Cerebellar cortex (tissue), 1 donor: ENCODE measurements around the gene OR2F1.

Experiments
- DNase-seq: peaks from one replicate; pipeline ENCODE4 v3.0.0-alpha.2; 2015; ENCODE audit warnings: low spot score

The OR2F1 gene

DNA sequence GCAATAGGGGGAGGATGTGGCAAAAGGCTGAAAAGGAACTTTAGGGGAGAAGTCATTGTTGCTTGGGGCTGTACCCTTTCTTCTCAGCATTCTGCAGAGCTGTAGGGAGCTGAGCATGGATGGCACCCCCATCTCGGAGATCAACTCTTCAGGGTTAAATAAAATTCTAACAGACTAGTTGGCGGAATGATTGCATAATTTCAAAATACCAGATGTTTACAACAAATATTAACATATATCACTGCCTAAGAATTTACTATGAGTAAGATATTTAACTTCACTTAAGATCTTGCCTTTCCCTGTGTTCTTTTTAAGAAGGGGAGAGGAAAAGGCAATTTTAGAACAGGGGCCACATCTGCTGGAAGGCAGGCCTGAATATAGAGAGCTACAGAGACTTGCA, 509 bp upstream of the OR2F1 start:
- no peak for DNase-seq

DNA sequence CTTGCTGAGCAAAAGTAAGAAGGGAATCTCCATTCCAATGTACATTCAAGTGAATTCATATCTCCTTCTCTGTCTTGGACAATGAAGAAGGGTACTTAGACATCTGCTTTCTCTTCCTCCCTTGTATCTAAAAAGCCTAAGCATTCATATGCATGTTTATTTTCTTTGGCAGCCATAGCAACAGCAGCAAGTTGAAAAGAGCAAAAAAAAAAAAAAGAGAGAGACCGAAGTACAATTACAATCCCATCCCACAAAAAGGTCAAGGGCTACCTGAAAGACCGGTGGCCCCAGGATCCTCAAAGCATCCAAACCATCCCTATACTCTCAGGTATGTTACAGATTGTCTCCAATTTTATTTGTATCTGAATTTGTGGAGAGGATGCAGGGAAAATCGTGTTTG, 4.1 kb downstream of the OR2F1 start:
- no peak for DNase-seq

DNA sequence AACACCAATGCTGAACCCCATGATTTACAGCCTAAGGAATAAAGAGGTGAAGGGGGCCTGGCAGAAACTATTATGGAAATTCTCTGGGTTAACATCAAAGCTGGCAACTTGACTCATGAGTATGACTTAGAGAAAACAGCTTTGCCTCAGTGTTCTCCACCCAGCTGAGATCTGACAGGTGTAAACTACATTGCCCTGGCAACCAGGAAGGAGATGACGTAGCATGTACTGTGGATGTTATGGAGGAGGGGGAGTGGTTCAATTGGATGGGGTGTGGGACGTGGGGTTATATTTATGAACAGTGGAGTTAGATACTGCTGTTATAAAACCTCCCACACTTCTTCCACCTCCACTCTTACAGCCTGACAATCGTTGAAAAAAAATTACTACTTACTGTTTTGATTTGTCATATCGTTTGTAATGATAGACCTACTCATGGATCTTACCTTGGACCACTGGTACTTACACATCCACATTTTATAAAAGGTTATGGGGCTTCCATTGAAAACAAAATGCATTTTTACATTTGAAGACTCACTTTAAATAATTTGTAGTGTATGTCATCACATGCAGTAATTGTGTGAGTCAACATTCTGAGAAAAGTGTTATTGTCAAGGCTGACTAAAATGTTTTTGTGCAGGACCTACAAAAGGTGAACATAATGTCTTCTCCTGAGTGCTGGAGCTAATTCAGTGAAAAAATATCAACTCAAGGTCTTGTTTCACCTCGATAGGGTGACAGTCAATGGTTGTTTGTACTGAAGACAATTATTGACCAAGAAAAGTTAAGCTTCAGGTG, 6.4 kb downstream of the OR2F1 start:
- no peak for DNase-seq

DNA sequence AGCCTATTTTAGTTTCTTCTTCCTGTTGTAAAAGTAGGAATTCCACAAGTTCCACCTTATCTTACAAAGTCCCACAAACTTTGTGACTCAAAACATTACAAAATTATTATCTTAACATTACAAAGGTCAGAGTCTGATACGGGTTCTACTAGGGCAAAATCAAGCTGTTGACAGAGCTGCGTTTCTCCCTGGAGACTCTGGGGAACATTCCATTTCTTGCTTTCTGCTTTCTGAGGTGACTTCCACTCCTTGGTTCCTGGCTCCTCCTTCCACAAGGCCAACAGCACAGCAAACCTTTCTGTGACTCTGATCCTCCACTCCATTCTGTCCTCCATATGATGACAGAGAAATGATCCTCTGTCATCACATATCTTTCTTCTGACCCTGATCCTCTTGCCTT, 10.6 kb downstream of the OR2F1 start:
- no peak for DNase-seq

DNA sequence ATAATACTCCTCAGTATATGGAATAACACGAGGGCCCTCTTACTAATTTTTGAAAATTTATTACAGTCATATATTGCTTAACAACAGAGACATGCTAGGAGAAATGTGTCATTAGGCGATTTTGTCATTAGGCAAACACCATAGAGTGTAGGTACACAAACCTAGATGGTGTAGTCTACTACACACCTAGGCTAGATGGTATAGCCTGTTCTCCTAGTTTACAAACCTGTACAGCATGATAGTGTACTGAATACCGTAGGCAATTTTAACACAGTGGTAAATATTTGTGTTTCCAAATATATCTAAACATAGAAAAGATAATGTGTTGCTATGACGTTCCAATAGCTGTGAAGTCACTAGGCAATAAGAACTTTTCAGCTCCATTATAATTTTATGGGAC, 12.8 kb downstream of the OR2F1 start:
- DNase-seq: no peak

GRCh38 chr7:143973870-143974416, 19.3 kb downstream of the OR2F1 start:
- no peak for DNase-seq

GRCh38 chr7:143974459-143974858, 19.8 kb downstream of the OR2F1 start:
- DNase-seq: no peak

DNA sequence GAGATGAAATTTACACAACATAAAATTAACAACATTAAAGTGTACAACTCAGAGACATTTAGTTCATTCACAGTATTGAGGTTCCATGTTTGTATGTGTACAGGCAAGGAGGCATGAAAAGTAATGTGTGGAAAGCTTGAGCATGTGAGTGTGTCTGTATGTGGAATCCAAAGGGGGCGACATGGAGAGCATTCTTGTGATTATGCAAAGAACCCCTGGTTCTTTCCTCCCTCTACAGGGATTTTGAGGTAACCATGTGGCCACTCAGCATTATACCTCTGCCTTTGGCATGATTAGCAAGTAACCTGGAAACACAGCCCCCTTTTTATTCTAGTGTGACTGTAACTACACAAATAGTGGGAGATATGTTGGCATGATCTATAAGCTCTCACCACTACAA, 21.0 kb downstream of the OR2F1 start:
- DNase-seq: no peak

DNA sequence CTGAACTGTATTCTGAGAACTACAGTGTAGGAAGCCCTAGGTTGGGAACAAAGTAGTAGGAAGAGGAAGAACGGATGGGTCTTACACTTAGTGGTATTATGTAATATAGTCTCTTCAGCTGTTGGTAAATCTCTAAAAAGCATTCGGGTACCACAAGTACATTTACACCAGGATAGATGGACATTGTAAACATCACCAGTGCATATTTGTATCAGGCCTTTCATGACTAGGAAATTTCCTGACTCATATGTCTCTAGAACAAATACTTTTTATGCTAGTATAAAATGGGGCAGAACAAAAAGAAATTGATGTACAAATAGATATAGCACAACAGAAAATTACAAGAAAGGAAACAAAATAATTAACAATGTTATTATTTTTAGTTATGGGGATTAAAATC, 23.9 kb downstream of the OR2F1 start:
- no peak for DNase-seq

DNA sequence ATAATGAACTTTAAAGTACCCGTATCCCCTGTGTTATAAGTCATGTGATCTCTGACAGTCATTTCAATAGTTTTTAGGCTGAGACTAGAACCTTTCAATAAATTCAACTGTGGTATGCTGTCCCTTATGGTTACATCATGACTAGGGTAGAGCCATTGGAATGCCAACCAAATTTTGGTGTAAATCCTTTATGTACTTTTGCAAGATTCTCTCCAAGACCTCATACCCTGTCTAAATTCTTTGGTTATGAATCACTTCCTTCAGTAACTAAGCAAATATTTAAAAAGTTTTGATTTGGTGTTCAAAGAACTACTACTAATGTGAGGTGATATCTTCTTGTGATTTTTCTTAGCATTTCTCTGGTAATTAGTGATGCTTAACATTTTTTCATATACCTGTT, 24.7 kb downstream of the OR2F1 start:
- no peak for DNase-seq

DNA sequence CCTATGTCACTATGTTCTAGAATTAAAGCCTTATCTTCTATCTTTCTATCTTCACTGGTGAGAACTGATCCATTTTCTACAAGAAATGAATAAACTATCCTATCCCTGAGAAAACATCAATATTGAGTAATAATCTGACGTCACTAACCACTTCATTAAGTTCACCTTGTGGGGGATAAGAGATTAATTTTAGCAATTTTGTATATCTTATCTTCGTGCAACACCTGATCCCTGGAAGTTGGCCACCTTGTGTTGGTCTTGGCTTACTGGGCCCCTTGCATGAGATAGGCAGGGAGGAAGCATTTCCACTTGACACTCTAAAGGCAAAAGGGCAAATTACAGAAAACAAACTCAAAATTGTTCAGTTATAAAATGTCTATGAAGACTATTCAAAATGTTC, 25.4 kb downstream of the OR2F1 start:
- no peak for DNase-seq

- no peak for DNase-seq
These were observed 26.3 kb downstream of the OR2F1 start for GRCh38 chr7:143980746-143981510.

DNA sequence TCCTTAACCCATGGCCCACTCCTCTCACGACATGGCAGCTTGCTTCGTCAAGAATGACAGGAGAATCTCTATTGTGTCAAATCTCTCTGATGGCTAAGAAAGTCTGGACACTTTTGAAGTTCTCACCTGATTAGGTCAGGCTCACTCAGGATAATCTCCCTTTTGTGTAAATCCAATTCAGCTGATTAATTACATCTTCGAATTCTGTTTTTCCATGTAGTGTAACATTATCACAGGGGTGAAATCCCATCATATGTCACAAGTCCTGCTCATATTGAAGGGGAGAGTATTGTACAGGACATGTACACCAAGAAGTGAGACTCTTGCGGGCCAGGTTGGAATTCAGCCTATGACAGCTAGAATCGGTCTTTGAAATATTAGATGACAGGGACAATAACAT, 29.3 kb downstream of the OR2F1 start:
- no peak for DNase-seq

- DNase-seq: no peak
These were observed 32.9 kb downstream of the OR2F1 start for GRCh38 chr7:143987513-143987912.

DNA sequence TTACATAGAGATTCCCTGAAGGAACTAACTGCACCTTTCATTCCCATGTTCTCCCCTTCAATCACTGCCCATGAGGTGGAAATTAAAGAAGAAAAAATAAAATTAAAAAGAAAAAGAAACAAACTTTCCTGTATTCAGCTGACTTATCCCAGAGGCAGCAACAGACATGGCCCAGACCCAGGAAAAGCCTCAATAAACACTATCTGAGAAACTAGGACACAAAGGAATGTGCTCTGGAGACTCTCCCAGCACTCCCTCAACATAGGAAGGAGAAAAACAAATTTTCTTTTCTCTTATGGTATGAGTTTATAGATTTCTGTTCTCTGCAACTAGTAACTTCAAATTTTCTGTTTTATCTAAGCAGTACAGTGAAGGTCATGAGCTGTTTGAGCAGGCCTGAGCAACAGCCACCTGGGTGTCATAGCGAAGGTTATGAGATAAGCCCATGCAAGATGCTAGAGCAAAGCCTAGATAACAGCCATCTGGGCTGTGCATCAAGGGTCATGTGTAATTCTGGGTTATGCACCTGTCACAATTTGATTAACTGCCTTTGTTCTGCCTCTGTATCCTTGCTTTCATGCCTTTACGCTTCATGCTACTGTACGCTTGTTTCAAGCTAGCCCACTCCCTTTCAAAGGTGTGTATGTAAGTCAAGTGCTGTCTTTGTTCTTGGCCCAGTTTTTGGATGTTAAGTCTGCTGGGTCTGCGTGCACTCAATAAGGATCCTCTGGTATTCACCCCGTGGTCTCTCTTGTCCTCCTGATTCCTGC, 34.5 kb downstream of the OR2F1 start:
- DNase-seq: no peak

DNA sequence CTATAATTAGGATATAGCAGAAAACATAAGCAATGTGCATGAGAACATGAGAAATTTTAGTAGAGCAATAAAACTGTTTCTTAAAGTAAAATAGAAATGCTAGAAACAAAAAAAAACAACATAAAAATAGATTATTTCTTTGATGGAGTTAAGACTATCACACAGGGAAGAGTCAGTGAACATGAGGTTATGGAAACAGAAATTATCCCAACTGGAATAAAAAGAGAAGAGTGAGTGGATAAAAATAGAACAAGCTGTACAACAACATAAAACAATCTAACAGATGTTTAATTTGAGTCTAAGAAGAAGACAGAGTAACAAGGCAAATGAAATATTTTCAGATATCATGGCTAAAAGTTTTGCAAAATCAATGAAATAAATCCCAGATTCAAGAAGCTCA, 38.0 kb downstream of the OR2F1 start:
- no peak for DNase-seq

DNA sequence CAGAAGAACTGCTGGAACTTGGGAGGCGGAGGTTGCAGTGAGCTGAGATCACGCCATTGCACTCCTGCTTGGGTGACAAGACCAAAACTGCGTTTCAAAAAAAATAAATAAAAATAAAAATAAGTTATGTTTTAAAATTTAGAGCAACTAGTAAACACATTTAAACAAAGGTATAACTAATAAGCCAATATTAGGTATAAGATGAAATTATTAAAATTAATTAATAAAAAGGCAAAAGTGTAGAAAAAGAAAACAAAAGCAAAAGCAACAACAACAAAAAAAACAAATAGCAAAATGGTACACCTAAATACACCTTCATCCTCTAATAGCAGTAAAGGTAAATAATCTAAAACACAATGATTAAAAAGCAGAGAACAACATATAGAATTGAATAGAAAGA, 39.3 kb downstream of the OR2F1 start:
- DNase-seq: no peak

DNA sequence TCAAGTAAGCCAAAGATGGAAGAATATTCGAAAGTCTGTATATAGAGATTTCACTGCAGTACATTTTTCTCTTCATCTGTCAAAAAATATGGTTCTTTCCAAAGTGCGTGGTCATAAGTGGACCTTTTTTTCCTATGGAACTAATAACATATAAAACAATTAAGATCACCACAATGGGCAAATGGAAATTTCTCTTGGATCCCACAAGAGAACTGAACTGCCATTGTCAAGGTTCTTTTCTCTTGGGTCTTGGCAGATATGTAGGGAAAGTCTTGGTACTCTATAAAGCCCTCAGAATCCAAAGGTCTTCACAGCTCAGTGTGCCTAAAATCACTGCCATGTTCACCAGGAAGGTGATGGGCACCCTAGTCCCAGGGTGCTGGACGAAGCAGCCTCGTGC, 45.4 kb downstream of the OR2F1 start, which contains the start of gene OR6B1:
OR6B1 (plus strand) TSS at position 301 of the 400 bp plus-strand sequence. CDS start 3,677 bp downstream, outside the sequence.
- DNase-seq: no peak

DNA sequence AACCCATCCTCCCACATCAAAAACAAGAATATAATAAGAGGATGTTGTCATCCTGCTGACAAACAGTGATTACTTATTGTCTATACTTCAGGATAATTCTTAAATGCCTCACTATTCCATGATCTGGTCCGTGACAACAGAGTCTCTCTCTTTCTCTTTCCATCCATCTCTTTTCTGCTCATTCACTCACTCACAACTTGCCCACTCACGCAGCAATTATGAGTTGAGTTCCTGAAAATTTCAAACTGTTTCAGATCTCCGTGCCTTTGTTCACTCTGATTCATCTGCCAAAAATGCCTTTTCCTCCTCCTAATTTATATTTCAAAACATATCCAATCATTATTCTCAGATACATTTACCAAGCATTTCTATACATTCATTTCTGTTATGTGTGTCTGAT, 46.9 kb downstream of the OR2F1 start:
- no peak for DNase-seq

DNA sequence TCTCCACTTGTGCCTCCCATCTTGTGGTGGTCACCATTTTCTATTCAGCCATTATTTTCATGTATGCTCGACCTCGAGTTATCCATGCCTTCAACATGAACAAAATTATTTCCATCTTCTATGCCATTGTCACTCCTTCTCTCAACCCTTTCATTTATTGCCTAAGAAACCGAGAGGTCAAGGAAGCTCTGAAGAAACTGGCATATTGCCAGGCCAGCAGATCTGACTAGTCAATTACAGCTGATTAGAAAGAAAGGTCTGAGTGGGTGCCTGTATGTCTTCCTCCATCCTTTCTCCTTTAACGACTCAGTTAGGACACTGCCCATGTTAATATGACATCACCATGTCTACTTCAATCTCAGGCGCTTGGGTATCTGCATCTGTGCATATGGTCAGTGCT, 50.1 kb downstream of the OR2F1 start:
- DNase-seq: no peak

DNA sequence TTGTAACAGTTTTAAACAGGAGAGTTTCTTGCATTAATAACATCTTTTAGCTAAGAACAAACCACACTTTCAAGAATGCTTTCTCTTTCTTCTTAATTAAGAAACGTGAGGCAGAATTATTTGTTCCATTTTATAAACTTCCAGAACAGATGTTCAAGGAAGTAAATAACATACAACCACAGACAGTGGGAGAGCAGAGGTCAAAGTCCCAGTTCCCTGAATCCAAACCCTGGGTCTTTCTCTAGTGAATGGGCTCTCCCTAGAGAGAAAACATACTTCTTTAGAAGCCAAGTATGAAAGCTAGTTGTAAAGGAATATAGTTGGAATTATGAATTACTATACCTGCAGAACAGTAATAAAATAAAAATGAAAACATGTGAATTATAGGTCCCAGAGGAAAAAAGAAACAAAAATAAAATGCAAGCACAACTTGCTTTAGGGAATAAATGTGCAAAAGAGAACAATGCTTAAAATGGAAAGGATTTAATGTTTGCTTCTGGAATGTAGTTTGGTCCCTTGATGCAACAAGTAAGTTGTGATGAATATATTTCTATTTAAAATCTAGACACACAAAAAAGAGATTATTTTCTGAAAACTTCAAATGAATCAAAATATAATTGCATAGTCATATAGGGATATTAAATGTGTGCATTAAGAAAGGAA, 51.5 kb downstream of the OR2F1 start:
- no peak for DNase-seq

- no peak for DNase-seq
These were observed 52.0 kb downstream of the OR2F1 start for GRCh38 chr7:144006692-144007042.
